NCI-H2171 treated with DMSO at 0.1 percent for 48 hours (cell line): ENCODE data around the gene ERBB4.
"Not testable (repeated sequence)": the region's sequence is repeated elsewhere in the genome, so short reads cannot be mapped to it uniquely, and the experiment has no call there.

ENCODE experiments used
- DNase-seq: peaks from one replicate; lab custom pipeline; 2025; lab: John Stamatoyannopoulos, UW

Gene ERBB4

GRCh38 chr2:211723398-211723797 lies 815.2 kb downstream of the ERBB4 start:
- no peak for DNase-seq

GRCh38 chr2:211722928-211723327 lies 815.7 kb downstream of the ERBB4 start:
- DNase-seq: no peak

- not testable (repeated sequence) for DNase-seq
These were observed 816.7 kb downstream of the ERBB4 start for GRCh38 chr2:211721874-211722273.

- no peak for DNase-seq
These were observed 829.2 kb downstream of the ERBB4 start for GRCh38 chr2:211709389-211709788.

DNA sequence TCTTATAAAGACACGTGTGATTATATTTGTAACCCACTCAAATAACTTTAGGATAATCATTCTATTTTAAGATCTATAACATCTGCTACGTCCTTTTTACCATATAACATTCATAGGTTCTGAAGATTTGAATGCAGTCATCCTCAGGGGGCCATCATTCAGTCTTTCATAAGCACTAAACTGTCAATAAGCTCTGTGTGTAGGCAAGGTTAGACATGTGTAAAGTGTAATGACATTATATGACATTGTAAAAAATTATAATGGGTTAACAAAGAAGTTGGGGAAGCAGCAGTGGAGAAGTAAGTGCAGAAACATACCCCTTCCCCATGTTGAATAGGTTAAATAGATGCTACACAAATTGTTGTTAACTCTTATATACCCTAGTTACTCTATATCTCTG lies 845.9 kb downstream of the ERBB4 start:
- no peak for DNase-seq

DNA sequence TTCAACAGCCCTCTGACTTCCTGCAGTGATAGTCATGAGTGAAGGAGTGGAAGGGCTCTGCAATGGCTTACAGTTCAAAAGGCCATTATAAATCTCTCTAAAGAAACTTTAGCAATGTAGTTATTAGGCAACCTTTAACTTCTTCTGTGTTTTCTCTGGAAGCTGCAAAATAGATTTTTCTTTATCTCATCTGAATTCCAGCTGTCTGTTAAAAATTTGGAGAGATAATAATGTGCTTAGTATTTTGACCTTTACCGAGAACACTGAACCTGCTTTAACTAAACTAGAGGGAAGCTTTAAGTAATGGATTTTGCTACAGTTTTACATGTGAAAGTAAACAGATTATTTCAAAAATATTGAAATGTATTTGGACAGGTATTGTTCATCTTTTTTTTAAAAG lies 847.9 kb downstream of the ERBB4 start:
- no peak for DNase-seq

DNA sequence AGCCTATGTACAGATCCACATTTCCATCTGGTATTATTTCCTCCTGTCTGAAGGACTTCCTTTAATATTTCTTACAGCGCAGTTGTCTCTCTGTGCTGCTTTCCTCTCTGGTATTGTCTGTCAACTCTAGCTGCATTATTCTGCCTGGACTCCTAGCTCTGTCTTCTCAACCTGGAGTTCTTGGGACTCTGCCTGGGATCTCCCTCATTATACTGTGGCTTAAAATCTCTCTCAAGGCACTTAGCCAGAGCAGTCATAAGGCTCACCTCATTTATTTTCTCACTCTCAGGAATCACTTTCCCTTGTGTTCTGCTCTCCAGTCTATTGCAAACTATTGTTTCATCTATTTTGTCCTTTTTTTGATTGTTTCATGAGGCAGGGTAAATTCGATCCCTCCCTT lies 850.4 kb downstream of the ERBB4 start:
- no peak for DNase-seq

DNA sequence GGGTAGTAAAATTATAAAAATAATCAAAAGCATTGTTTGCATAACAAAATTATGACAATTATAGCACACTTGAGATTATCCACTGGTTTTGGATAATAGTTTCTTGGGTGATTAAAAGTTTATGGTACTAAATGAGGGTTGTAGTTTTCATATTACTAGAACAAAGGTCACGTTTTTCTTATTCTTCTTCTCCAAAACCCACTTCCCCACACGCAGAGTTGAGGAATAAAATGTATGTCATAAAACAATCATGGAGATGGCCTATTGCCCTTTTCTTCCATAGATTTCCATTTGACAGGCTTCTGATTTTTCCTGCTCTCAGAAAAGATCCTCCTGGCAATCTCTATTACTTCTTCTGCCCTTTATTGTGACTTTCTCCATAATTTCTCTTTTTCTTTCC lies 863.9 kb downstream of the ERBB4 start:
- no peak for DNase-seq

- no peak for DNase-seq
These were observed 865.3 kb downstream of the ERBB4 start for GRCh38 chr2:211673133-211673905.

DNA sequence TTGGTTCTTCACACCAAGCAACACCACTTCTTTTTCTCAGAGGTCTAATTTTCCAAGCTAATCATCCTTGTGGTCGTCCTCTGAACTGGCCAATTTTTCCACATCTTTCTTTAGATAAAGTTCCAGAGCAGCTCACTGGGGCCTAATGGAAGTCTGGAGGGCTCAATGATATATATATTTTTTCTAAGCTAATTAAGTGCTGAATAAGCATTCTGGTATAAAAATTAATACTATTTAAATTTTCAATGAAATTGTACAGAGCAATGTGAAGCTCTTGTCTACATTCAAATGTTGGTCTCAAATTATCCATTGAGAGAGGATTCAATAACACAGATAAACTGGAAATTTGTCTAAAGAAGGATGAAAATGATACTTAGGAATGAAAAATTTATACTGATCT lies 866.6 kb downstream of the ERBB4 start:
- DNase-seq: no peak

DNA sequence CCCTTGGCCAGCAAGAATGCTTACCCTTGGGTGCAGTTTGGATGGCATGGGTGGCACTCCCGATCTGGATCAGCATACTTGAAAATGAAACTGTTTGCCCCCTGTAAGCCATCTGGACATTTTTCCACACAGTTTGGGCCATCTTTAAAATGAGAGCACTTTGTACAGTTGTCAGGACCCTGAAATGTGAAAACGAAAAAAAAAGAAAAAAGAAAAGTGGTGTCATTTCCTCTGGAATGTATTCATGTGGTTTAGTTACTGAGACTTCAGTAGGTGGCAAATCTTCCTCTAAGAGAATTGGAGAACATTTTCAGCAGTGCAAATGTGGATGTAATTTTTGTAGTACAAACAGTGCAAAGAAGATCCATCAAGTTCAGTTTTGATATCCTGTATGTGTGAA lies 873.3 kb downstream of the ERBB4 start:
- DNase-seq: no peak

- DNase-seq: no peak
These were observed 874.3 kb downstream of the ERBB4 start for GRCh38 chr2:211664321-211664720.

DNA sequence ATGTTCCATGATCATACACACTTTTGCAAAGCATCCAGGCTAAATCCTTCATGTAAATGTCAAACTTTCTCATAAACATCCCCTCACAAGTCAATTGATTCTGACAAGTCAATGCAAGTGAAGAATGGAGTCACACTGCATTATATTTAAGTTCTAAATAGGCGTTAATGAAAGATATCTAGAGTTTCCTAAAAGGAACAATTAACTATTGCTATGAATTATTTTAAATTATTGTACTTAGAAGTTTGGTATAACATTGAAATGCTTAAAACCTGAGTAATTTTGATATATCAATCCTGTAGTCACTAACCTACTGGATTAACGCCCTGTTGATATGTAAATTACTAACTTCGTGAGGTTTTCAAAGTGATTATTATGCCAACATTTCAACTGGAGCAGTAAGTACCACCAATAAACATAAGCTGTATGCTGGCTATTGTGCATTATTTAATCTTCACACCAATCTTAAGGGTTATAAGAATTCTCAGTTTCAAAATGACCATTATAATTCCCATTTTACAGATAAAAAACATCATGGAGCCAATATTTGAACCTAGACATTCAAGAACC lies 884.3 kb downstream of the ERBB4 start:
- no peak for DNase-seq

DNA sequence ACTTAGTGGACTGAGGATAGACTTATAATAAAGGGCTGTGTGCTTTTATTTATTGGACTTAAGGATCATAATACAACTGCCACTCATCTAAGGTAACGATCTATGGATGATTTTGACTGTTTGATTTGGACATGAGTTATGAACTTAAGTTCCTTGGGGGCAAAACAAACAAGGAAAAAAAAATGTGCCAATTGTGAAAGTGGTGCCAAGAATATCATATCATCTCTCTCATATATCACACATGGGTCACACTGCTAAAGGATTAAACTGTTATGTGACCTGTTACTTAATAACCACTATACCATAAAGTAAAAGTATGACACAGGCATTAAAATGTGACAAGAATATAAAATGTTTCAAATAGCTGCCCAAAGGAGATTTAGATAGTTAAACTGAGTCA lies 886.3 kb downstream of the ERBB4 start:
- no peak for DNase-seq

DNA sequence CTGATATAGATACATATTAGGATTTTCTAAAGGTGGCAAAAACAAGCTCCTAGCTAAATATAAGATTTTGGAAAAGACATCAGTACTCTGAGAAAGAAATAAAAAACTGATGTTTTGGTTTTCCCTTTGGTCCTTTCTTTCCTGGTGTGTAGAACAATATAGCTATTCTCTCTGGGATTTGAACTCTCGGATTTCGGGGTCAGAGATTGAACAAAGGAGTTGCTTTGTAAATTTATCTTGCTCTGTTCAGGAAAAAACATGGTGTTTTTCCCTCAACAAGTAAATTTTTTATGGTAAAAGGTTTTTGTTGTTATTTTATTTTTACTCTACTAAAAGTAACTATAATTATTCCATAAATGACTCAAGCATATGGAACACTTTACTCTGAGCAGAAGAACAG lies 889.3 kb downstream of the ERBB4 start:
- no peak for DNase-seq

DNA sequence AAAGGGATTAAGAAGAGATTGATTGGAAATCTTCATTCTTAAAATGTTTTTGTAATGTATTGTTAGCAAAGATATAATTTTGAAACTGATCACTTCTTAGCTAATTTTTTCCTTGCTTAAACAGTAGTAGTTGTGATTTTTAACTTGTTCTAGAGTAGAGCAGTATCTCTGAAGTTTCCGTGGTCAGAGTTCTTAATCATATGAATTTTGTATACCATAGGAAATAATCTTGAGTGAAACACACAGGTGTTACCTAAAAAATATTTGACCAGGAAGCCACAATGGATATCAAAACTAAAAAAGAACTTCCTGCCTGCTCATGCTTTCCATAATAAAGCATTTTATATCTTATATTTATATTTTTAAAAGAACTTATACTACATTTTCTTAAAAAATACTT lies 907.1 kb downstream of the ERBB4 start:
- no peak for DNase-seq

- no peak for DNase-seq
These were observed 915.5 kb downstream of the ERBB4 start for GRCh38 chr2:211623096-211623495.

DNA sequence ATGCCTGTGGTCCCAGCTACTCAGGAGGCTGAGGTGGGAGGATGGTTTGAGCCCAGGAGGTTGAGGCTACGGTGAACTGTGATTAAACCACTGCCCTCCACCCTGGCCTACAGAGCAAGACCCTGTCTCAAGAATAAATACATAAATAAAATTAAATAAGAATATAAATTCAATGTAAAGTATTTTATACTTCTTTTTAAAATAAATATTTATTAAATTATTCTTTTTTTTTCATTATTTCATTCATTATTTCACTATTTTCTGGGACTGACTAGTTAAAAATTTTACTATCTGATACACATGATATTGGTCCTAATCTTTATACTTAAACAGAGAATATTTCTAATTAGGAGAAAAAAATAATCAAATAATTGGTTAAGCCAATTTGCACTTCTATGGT lies 917.6 kb downstream of the ERBB4 start:
- DNase-seq: no peak

DNA sequence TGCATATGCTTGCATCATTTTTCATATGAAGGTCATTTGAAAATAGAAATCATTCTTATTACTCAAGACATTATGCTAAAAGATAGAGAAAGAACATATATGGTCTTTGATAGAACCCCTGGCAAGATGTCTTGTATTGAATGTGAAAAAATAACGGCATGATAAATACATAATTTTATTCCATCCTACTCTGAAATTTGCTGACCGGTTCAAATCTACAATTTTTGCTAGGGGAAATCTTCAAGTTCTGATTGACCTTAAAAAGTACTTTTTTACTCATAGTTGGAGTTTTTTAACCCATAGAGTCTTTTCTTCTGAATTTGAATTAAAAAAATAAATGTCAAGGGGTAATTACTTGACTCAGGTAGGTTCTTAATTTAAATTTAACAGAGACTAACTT lies 920.8 kb downstream of the ERBB4 start:
- no peak for DNase-seq

GRCh38 chr2:211611621-211612020 lies 927.0 kb downstream of the ERBB4 start:
- DNase-seq: no peak

GRCh38 chr2:211611061-211611518 lies 927.5 kb downstream of the ERBB4 start:
- no peak for DNase-seq

DNA sequence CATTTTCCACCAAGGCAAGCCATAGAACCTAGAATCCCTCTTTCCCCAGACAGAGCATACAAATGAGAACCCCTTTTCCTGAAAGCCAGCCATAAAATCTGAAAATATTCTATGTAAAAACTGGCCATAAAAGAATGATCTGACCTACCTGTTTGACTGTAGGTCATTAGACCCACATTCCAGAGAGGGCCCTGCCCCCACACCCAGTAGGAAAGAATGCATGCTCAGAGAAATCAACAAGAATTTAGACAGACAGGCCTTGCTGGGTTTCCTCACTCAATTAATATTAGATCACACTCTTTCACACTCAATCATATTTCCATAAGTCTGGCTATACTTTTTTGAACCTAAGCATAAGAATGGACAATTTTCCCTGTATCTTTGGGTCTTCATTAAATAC lies 929.5 kb downstream of the ERBB4 start:
- DNase-seq: no peak

GRCh38 chr2:211599146-211599545 lies 939.5 kb downstream of the ERBB4 start:
- no peak for DNase-seq

GRCh38 chr2:211598238-211598637 lies 940.4 kb downstream of the ERBB4 start:
- DNase-seq: no peak
